Astrocyte (in vitro differentiated cells and primary cell): ENCODE data around the gene GPR173. TPM values are rescaled to one million over a fixed set of nuclear protein-coding genes. Genes with fewer than 3 reads are reported as not detected.

Source experiments
- DNase-seq: peaks from one replicate; pipeline ENCODE4 v3.0.0-alpha.2; 2010; ENCODE audit warnings: low read depth
- FAIRE-seq: peaks from 2 replicates; lab custom pipeline; 2011; peaks lifted over from hg19 to GRCh38; lab: Jason Lieb, UNC
- H2AFZ ChIP-seq: 2 replicates; pipeline ENCODE4 v1.6.0; 2012; ENCODE audit warnings: low read depth, low read length, inconsistent platforms
- H3K27ac ChIP-seq: 2 replicates; pipeline ENCODE4 v1.5.1; 2011; ENCODE audit warnings: low read depth, low read length, inconsistent platforms
- H3K27me3 ChIP-seq: 2 replicates; pipeline ENCODE4 v1.6.0; 2011; ENCODE audit warnings: low read length, inconsistent platforms; ENCODE audit not compliant: insufficient read depth
- H3K36me3 ChIP-seq: 2 replicates; pipeline ENCODE4 v1.5.1; 2011; ENCODE audit warnings: low read length, inconsistent platforms; ENCODE audit not compliant: insufficient read depth
- H3K4me1 ChIP-seq: 2 replicates; pipeline ENCODE4 v1.5.1; 2011; ENCODE audit warnings: low read length, inconsistent platforms; ENCODE audit not compliant: insufficient read depth
- H3K4me2 ChIP-seq: 2 replicates; pipeline ENCODE4 v1.6.0; 2012; ENCODE audit warnings: low read length, inconsistent platforms
- H3K4me3 ChIP-seq: 2 replicates; pipeline ENCODE4 v1.5.1; 2011; ENCODE audit warnings: low read depth, mild to moderate bottlenecking, low read length, inconsistent platforms; ENCODE audit not compliant: insufficient read depth
- H3K79me2 ChIP-seq: 2 replicates; pipeline ENCODE4 v1.6.0; 2012; ENCODE audit warnings: mild to moderate bottlenecking, low read length, inconsistent platforms; ENCODE audit not compliant: insufficient read depth
- H3K9ac ChIP-seq: 2 replicates; pipeline ENCODE4 v1.6.0; 2012; ENCODE audit warnings: mild to moderate bottlenecking, low read length, inconsistent platforms
- H3K9me3 ChIP-seq: 2 replicates; pipeline ENCODE4 v1.5.1; 2012; ENCODE audit warnings: low read depth, mild to moderate bottlenecking, low read length, inconsistent platforms; ENCODE audit not compliant: insufficient read depth
- H4K20me1 ChIP-seq: 2 replicates; pipeline ENCODE4 v1.6.0; 2012; ENCODE audit warnings: low read length, inconsistent platforms; ENCODE audit not compliant: insufficient read depth
- H3K27ac Mint-ChIP-seq: one replicate; pipeline ENCODE4 v1.8.0; 2021; ENCODE audit warnings: mild to moderate bottlenecking, mixed read lengths; ENCODE audit not compliant: unreplicated experiment
- H3K27me3 Mint-ChIP-seq: one replicate; pipeline ENCODE4 v1.8.0; 2021; ENCODE audit warnings: low read depth, mixed read lengths; ENCODE audit not compliant: unreplicated experiment
- H3K36me3 Mint-ChIP-seq: one replicate; pipeline ENCODE4 v1.8.0; 2021; ENCODE audit warnings: low read depth, mixed read lengths; ENCODE audit not compliant: unreplicated experiment
- H3K4me1 Mint-ChIP-seq: one replicate; pipeline ENCODE4 v1.8.0; 2021; ENCODE audit warnings: low read depth, mixed read lengths; ENCODE audit not compliant: unreplicated experiment
- H3K4me3 Mint-ChIP-seq: one replicate; pipeline ENCODE4 v1.8.0; 2021; ENCODE audit warnings: mild to moderate bottlenecking, moderate library complexity, mixed read lengths; ENCODE audit not compliant: unreplicated experiment
- H3K9me3 Mint-ChIP-seq: one replicate; pipeline ENCODE4 v1.8.0; 2021; ENCODE audit warnings: mild to moderate bottlenecking, mixed read lengths; ENCODE audit not compliant: unreplicated experiment
- CTCF ChIP-seq: IDR thresholded peaks from 2 replicates; pipeline ENCODE4 v1.5.1; 2011; ENCODE audit warnings: low read depth, mild to moderate bottlenecking, inconsistent platforms, low read length, moderate library complexity; ENCODE audit not compliant: insufficient read depth
- EZH2 ChIP-seq: IDR thresholded peaks from 2 replicates; pipeline ENCODE4 v1.6.1; 2012; ENCODE audit warnings: mild to moderate bottlenecking, low read length, inconsistent platforms; ENCODE audit not compliant: insufficient read depth
- total RNA-seq: library from RNA; stranded (reverse); gene quantifications from 2 replicates; pipeline ENCODE4 v1.2.1, GENCODE V29; 2021

Gene GPR173
- total RNA-seq, 1 donor from 2014 or later, result 8.1 TPM

GRCh38 chrX:53039236-53039635 lies 9.4 kb upstream of the GPR173 start:
- H3K27ac Mint-ChIP-seq, result no peak overlapping the region
- no peak for FAIRE-seq
- no peak overlapping the region for H3K4me3 Mint-ChIP-seq
- Histone ChIP-seq H3K9me3 (no peaks in the 10 kb centered on the region), H2AFZ (no peak overlapping the region), H3K27me3 (no peaks in the 10 kb centered on the region), H3K4me1 (no peaks in the 10 kb centered on the region), H3K4me3 (no peak overlapping the region), H3K4me2 (no peak overlapping the region), H3K79me2 (no peaks in the 10 kb centered on the region), H4K20me1 (no peaks in the 10 kb centered on the region), H3K36me3 (no peaks in the 10 kb centered on the region), H3K9ac (no peak overlapping the region), H3K27ac (no peak overlapping the region)
- H3K9me3 Mint-ChIP-seq, result no peaks in the 10 kb centered on the region
- TF ChIP-seq EZH2 (no peak), CTCF (no peak)
- no peaks in the 10 kb centered on the region for H3K4me1 Mint-ChIP-seq
- no peak for DNase-seq
- peaks cover 7% of the 10 kb centered on the region for H3K27me3 Mint-ChIP-seq
- no peaks in the 10 kb centered on the region for H3K36me3 Mint-ChIP-seq

- Mint-ChIP-seq H3K27ac (no peak overlapping the region), H3K9me3 (no peaks in the 10 kb centered on the region), H3K4me3 (no peak overlapping the region), H3K36me3 (no peaks in the 10 kb centered on the region), H3K4me1 (peaks cover 2% of the 10 kb centered on the region), H3K27me3 (peaks cover 5% of the 10 kb centered on the region)
- DNase-seq (no peak), FAIRE-seq (peak; percentile 41)
- H2AFZ ChIP-seq, result no peak overlapping the region
- H3K79me2 ChIP-seq, result peaks cover 11% of the 10 kb centered on the region
- H3K4me3 ChIP-seq, result no peak overlapping the region
- no peaks in the 10 kb centered on the region for H3K9me3 ChIP-seq
- no peak overlapping the region for H3K4me2 ChIP-seq
- no peak overlapping the region for H3K27ac ChIP-seq
- TF ChIP-seq EZH2 (no peak), CTCF (no peak)
- H4K20me1 ChIP-seq, result peaks cover 4% of the 10 kb centered on the region
- no peak overlapping the region for H3K9ac ChIP-seq
- no peaks in the 10 kb centered on the region for H3K36me3 ChIP-seq
- H3K27me3 ChIP-seq, result no peaks in the 10 kb centered on the region
- peaks cover 7% of the 10 kb centered on the region for H3K4me1 ChIP-seq
These were observed 3.6 kb upstream of the GPR173 start for GRCh38 chrX:53044995-53045394.

- Histone ChIP-seq H4K20me1 (peaks cover 25% of the 10 kb centered on the region), H3K4me3 (no peak overlapping the region), H3K36me3 (no peaks in the 10 kb centered on the region), H3K4me1 (peaks cover 19% of the 10 kb centered on the region), H3K27ac (no peak overlapping the region), H3K9me3 (no peaks in the 10 kb centered on the region), H3K4me2 (no peak overlapping the region), H2AFZ (no peak overlapping the region), H3K79me2 (peaks cover 33% of the 10 kb centered on the region), H3K9ac (no peak overlapping the region), H3K27me3 (no peaks in the 10 kb centered on the region)
- H3K27ac Mint-ChIP-seq, result no peak overlapping the region
- FAIRE-seq, result no peak
- H3K36me3 Mint-ChIP-seq, result no peaks in the 10 kb centered on the region
- H3K4me3 Mint-ChIP-seq, result peak overlapping the region; percentile 60
- TF ChIP-seq EZH2 (no peak), CTCF (peak; percentile 26)
- DNase-seq, result no peak
- peaks cover 5% of the 10 kb centered on the region for H3K27me3 Mint-ChIP-seq
- no peaks in the 10 kb centered on the region for H3K9me3 Mint-ChIP-seq
- peaks cover 5% of the 10 kb centered on the region for H3K4me1 Mint-ChIP-seq
These were observed 1.4 kb upstream of the GPR173 start for GRCh38 chrX:53047228-53047627.
